GM23338 (cell line): ENCODE data around the gene C5orf47. TPM values are rescaled to one million over a fixed set of nuclear protein-coding genes. Genes with fewer than 3 reads are reported as not detected.
A peak's percentile ranks its signal among the peaks of the same experiment; 100 is the strongest.

Source experiments
- ATAC-seq: fragments of 200-7000 bp; cut with Tn5 transposase; 3 replicates; pipeline ENCODE4 v1.9.1; 2020
- DNase-seq: peaks from one replicate; pipeline ENCODE4 v3.0.0-alpha.2; 2015; ENCODE audit warnings: low spot score
- H2AFZ ChIP-seq: fragments of 200-600 bp; sonication (generic); 2 replicates; pipeline ENCODE4 v1.8.0; 2016; ENCODE audit warnings: antibody characterized with exemption, mild to moderate bottlenecking, moderate library complexity
- H3F3A ChIP-seq: fragments of 200-600 bp; sonication (generic); replicated peaks from 2 replicates; pipeline ENCODE4 v1.8.0; 2017; ENCODE audit warnings: antibody characterized with exemption, mixed run types, low read depth
- H3K27ac ChIP-seq: fragments of 200-600 bp; sonication (generic); 2 replicates; pipeline ENCODE4 v1.6.1; 2016; ENCODE audit warnings: low read depth
- H3K27me3 ChIP-seq: fragments of 200-600 bp; sonication (generic); 2 replicates; pipeline ENCODE4 v1.8.0; 2016; ENCODE audit warnings: mild to moderate bottlenecking, mixed run types, moderate library complexity; ENCODE audit not compliant: insufficient read depth
- H3K36me3 ChIP-seq: fragments of 200-600 bp; sonication (generic); 2 replicates; pipeline ENCODE4 v1.8.0; 2016; ENCODE audit warnings: mild to moderate bottlenecking; ENCODE audit not compliant: insufficient read depth
- H3K4me1 ChIP-seq: fragments of 200-600 bp; sonication (generic); 2 replicates; pipeline ENCODE4 v1.8.0; 2016; ENCODE audit warnings: mild to moderate bottlenecking, moderate library complexity; ENCODE audit not compliant: insufficient read depth
- H3K4me2 ChIP-seq: fragments of 200-600 bp; sonication (generic); 2 replicates; pipeline ENCODE4 v1.7.1; 2017; ENCODE audit warnings: mixed run types
- H3K4me3 ChIP-seq: fragments of 200-600 bp; sonication (generic); 2 replicates; pipeline ENCODE4 v1.6.1; 2016; ENCODE audit warnings: mixed run types
- H3K79me2 ChIP-seq: fragments of 200-600 bp; sonication (generic); replicated peaks from 2 replicates; pipeline ENCODE4 v1.8.0; 2017; ENCODE audit warnings: mild to moderate bottlenecking; ENCODE audit not compliant: insufficient read depth
- H3K9me2 ChIP-seq: fragments of 200-600 bp; sonication (generic); 2 replicates; pipeline ENCODE4 v1.8.0; 2017; ENCODE audit not compliant: insufficient read depth
- H4K20me1 ChIP-seq: fragments of 200-600 bp; sonication (generic); replicated peaks from 2 replicates; pipeline ENCODE4 v1.8.0; 2017; ENCODE audit warnings: mild to moderate bottlenecking; ENCODE audit not compliant: insufficient read depth
- H3K27ac Mint-ChIP-seq: 2 replicates; pipeline ENCODE4 v1.8.0; 2020; ENCODE audit warnings: inconsistent platforms, mild to moderate bottlenecking, moderate library complexity, mixed read lengths
- H3K27me3 Mint-ChIP-seq: 3 replicates; pipeline ENCODE4 v1.8.0; 2022; ENCODE audit warnings: low read depth, mild to moderate bottlenecking, moderate library complexity, mixed read lengths, inconsistent platforms; ENCODE audit not compliant: insufficient read depth, poor library complexity
- H3K36me3 Mint-ChIP-seq: 3 replicates; pipeline ENCODE4 v1.8.0; 2021; ENCODE audit warnings: low read depth, mild to moderate bottlenecking, inconsistent platforms, moderate library complexity, mixed read lengths
- H3K4me1 Mint-ChIP-seq: 3 replicates; pipeline ENCODE4 v1.8.0; 2020; ENCODE audit warnings: mild to moderate bottlenecking, inconsistent platforms, mixed read lengths
- H3K4me3 Mint-ChIP-seq: 3 replicates; pipeline ENCODE4 v1.8.0; 2021; ENCODE audit warnings: moderate library complexity, mild to moderate bottlenecking, inconsistent platforms, mixed read lengths
- H3K9me3 Mint-ChIP-seq: 3 replicates; pipeline ENCODE4 v1.8.0; 2020; ENCODE audit warnings: moderate library complexity, mild to moderate bottlenecking, inconsistent platforms, mixed read lengths
- CREB1 ChIP-seq: fragments of 250-450 bp; sonication (Bioruptor Pico); IDR thresholded peaks from 2 replicates; pipeline ENCODE4 v1.5.0; 2020; ENCODE audit warnings: low read depth, mild to moderate bottlenecking, moderate library complexity
- CTCF ChIP-seq, 2 experiments: fragments of 200-600 bp in 1 of 2; sonication (generic) in 1 of 2; conservative IDR thresholded peaks; 2 replicates each; pipeline versions ENCODE4 v1.5.1 to v1.6.1; 2016 to 2017; ENCODE audit warnings: antibody characterized with exemption in 2 of 2, low read depth in 2 of 2, mild to moderate bottlenecking in 2 of 2, moderate library complexity in 1 of 2
- ETS1 ChIP-seq: IDR thresholded peaks from 2 replicates; pipeline ENCODE4 v1.6.1; 2016; ENCODE audit warnings: antibody characterized with exemption
- EZH2phosphoT487 ChIP-seq: fragments of 200-600 bp; sonication (generic); IDR thresholded peaks from one replicate; pipeline ENCODE4 v1.8.1; 2018; ENCODE audit warnings: antibody characterized with exemption; ENCODE audit not compliant: unreplicated experiment
- JUNB ChIP-seq: IDR thresholded peaks from one replicate; pipeline ENCODE4 v1.6.1; 2016; ENCODE audit warnings: antibody characterized with exemption; ENCODE audit not compliant: unreplicated experiment
- POLR2AphosphoS5 ChIP-seq: IDR thresholded peaks from 2 replicates; pipeline ENCODE4 v1.6.1; 2016; ENCODE audit warnings: antibody characterized with exemption, low read depth
- REST ChIP-seq: IDR thresholded peaks from one replicate; pipeline ENCODE4 v1.6.1; 2018; ENCODE audit warnings: antibody characterized with exemption; ENCODE audit not compliant: unreplicated experiment
- STAT1 ChIP-seq: IDR thresholded peaks from one replicate; pipeline ENCODE4 v1.6.1; 2016; ENCODE audit warnings: antibody characterized with exemption; ENCODE audit not compliant: unreplicated experiment
- ZNF114 ChIP-seq: fragments of 250-450 bp; sonication (Bioruptor Pico); IDR thresholded peaks from 2 replicates; pipeline ENCODE4 v1.5.0; 2020; ENCODE audit warnings: mild to moderate bottlenecking, moderate library complexity
- polyA plus RNA-seq: library from polyadenylated mRNA; unstranded; fragments of >200 nt; fragmentation: Nextera tagmentation; extraction: Ambion mirVana; gene quantifications from 2 replicates; pipeline ENCODE4 v1.2.1, GENCODE V29; 2016
- total RNA-seq: library from RNA; depleted of rRNA; stranded (reverse); fragments of >200 nt; shearing (Covaris generic); gene quantifications from 2 replicates; pipeline ENCODE4 v1.2.3, GENCODE V29; 2014

C5orf47 gene
- total and polyA plus RNA-seq, 2 experiments from 2014 or later = 0.63 to 1.1 TPM

- TF ChIP-seq ETS1 (no peak), STAT1 (no peak), JUNB (no peak), EZH2phosphoT487 (no peak), REST (no peak), ZNF114 (CRISPR knock-in tag) (no peak), CREB1 (CRISPR knock-in tag) (no peak), POLR2AphosphoS5 (no peak)
Observed at GRCh38 chr5:173971681-173972345, 17.2 kb upstream of the C5orf47 start (continued).

DNA sequence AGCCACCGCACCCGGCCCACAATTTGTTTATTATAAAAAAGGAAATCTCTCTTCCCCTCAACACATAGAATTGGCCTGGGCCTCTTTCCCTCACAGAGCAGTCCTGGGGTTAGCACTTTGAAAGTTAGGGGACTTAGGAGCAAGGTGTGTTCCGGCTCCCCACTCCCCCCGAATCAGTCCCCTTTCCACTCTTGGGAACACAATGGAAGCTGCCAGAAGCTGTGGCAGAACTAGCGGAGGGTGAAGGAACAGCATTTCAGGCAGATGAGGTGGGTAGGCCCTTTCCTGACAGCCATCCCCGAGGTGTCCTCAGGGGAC lies 16.4 kb upstream of the C5orf47 start:
- H3K27me3 ChIP-seq = no peaks in the 10 kb centered on the region
- peaks cover 9% of the 10 kb centered on the region; the same call in 1 of the 2 replicates for H3F3A ChIP-seq
- no peaks in the 10 kb centered on the region for H4K20me1 ChIP-seq
- no peak for DNase-seq
- Mint-ChIP-seq H3K4me3 (peak overlapping the region; percentile 74; the same call in 2 of the 3 replicates), H3K27me3 (peaks cover 10% of the 10 kb centered on the region), H3K4me1 (peaks cover 53% of the 10 kb centered on the region), H3K36me3 (peaks cover 9% of the 10 kb centered on the region; the same call in 1 of the 3 replicates), H3K27ac (peak overlapping the region; percentile 91), H3K9me3 (peaks cover 10% of the 10 kb centered on the region; the same call in 2 of the 3 replicates)
- no peak overlapping the region for H2AFZ ChIP-seq
- H3K36me3 ChIP-seq = no peaks in the 10 kb centered on the region
- peak overlapping the region; percentile 82 for H3K27ac ChIP-seq
- peak overlapping the region; percentile 85 for H3K4me2 ChIP-seq
- H3K79me2 ChIP-seq = no peaks in the 10 kb centered on the region
- no peaks in the 10 kb centered on the region for H3K9me2 ChIP-seq
- peaks cover 52% of the 10 kb centered on the region for H3K4me1 ChIP-seq
- ATAC-seq = no peak; the same call in 2 of the 3 replicates
- peak overlapping the region; percentile 58 for H3K4me3 ChIP-seq
- TF ChIP-seq CTCF (conservative IDR thresholded peaks at IDR 0.05; ENCODE audit: low read depth in 2 of 2) (0 out of 4 replicates have a peak, but pooled peaks of 1 of the 2 experiments have one; percentile 4), REST (no peak), CREB1 (CRISPR knock-in tag) (no peak), EZH2phosphoT487 (no peak)
